Renal cortical epithelial cell (primary cell): Measurements from ENCODE around the gene CCDC89. TPM values are rescaled to one million over a fixed set of nuclear protein-coding genes. Genes with fewer than 3 reads are reported as not detected.

ENCODE experiments used
- DNase-seq: peaks from one replicate; pipeline ENCODE4 v3.0.0-alpha.2; 2011; ENCODE audit warnings: low read depth
- total RNA-seq: library from RNA; depleted of rRNA; stranded (reverse); fragments of >200 nt; gene quantifications from 2 replicates; pipeline ENCODE4 v1.2.3, GENCODE V29; 2014

CCDC89 gene
- total RNA-seq, result 1.4 and 5.8 TPM in 2 replicates

DNA sequence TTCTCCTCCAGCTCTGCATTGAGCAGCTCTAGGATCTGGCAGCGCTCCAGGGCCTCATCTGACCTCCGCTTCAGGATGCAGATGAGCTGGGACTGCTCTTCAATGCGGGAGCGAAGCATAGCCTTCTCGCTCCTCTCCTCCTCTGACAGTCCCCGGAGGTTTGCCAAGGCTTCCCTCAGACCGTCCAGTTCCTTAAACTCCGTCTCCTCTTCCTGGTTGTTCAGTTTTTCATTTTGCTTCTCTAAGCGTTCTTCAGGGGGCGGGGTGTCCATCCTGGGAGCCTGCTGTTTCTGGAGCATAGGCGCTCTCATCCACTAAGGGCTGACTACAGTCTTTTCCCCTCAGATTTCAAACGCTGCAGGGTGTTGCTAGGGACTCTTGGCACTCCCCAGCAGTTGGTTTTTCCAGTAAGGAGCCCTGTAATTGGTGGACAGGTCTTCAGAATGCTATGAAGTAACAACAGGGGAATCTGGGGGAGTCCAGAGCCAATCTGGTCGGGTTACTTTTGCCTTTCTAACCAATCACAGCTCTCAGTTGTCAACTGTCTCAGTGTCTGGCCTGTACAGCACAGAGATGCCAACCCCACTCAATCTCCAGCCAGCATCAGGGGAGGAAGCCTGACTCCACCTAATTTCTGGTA, at the start of gene CCDC89:
Gene CCDC89 (minus strand): TSS at position 376 of the 640 bp plus-strand sequence. CDS start 65 bp downstream, at position 311.
- peak; percentile 98 for DNase-seq

GRCh38 chr11:85732965-85733364, 47.0 kb upstream of the CCDC89 start:
- DNase-seq, result no peak

- no peak for DNase-seq
These were observed 40.4 kb upstream of the CCDC89 start for GRCh38 chr11:85726381-85726780.

DNA sequence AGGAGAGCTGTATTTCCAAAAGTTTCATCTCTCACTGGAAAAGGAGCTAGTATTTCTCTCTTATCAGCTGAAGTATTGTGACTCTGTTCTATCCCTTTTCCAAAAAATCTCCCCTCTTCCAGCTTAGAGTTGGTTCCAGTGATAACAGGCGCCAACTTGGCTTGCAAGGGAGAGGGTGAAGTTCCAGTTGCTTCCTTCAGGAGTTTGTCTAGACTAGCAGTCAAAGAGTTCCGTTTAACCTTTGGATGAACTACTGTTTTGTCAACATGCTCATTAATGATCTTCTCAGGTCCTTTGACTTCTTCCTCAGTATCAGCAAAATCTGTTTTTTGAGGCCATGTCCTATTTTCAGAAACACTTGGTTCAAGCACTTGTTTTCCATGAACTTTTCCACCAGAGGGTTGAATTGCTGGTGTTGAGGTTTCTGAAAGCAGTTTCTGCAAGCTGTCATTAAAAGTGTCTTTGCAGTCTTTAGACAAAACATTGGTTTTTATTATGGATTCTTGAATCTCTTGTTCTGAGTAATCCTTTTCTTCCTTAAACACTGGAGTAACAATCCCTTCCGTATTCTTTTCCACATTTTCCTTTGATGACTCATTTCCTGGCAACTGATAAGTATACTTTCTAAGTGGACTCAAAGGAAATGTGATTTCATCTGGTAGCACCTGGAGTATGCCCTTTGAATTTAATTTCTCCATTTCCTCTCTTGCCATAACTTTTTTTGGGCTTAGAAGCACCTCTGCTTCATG, 39.7 kb upstream of the CCDC89 start:
- peak; percentile 97 for DNase-seq

- DNase-seq, result no peak
These were observed 38.9 kb upstream of the CCDC89 start for GRCh38 chr11:85724748-85725465.

GRCh38 chr11:85723088-85723487, 37.1 kb upstream of the CCDC89 start:
- peak; percentile 76 for DNase-seq

DNA sequence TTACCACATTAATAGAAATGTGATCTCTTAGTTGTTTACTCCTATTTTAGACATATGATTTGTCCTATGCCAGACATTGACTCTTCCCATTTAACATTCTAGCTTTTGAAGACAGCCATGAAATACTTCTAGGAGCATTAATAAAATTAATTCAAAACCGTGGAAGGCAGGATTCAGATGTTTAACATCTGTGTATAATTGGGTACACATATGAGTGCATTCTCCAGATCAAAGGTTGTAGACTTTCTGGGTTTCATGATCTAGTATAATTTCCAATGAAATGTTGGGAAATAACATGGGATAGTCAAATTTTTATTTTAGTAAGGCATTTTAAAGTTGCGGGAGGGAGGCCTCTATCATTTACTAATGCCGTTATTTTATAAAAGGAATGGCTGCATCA, 35.2 kb upstream of the CCDC89 start:
- DNase-seq, result no peak

GRCh38 chr11:85718991-85719807, 33.2 kb upstream of the CCDC89 start:
- DNase-seq, result peak; percentile 100

- no peak for DNase-seq
These were observed 32.3 kb upstream of the CCDC89 start for GRCh38 chr11:85718126-85718943.

- DNase-seq, result no peak
These were observed 31.4 kb upstream of the CCDC89 start for GRCh38 chr11:85717429-85717828.

DNA sequence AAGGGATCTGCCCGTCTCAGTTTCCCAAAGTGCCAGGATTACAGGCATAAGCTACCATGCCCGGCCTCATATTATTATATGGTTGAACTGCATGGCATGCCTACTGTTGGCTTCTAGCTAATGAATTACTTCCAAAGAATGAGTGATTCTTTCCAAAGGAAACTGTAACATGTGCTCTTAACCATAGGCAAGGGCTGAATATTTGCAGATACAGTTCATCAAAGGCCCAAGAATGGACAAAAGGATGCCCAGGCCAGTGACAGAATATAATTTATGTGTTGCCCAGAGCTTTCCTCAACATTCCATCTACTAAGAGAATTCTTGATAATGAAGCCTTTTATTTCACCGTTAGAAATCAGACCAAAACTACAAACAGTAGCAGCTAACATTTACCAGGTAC, 27.0 kb upstream of the CCDC89 start:
- peak; percentile 86 for DNase-seq

DNA sequence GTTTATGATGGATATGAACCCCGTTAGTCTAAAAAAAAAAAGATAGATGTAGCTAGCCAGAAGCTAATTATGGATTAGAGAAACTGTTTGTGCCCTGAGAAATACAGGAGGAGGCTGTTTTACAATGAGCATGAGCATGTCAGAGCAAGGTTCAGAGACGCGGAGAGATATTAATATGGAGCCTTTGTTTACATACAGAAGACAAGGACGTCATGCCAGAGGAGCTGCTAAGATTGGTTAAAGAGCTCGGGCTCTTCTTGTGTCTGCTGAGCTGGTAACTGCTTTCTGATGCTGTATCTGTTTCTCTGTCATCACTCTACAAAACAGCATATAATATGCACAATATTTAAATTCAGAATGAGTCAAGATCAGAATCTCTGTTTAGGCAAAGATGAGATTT, 24.9 kb upstream of the CCDC89 start:
- no peak for DNase-seq

DNA sequence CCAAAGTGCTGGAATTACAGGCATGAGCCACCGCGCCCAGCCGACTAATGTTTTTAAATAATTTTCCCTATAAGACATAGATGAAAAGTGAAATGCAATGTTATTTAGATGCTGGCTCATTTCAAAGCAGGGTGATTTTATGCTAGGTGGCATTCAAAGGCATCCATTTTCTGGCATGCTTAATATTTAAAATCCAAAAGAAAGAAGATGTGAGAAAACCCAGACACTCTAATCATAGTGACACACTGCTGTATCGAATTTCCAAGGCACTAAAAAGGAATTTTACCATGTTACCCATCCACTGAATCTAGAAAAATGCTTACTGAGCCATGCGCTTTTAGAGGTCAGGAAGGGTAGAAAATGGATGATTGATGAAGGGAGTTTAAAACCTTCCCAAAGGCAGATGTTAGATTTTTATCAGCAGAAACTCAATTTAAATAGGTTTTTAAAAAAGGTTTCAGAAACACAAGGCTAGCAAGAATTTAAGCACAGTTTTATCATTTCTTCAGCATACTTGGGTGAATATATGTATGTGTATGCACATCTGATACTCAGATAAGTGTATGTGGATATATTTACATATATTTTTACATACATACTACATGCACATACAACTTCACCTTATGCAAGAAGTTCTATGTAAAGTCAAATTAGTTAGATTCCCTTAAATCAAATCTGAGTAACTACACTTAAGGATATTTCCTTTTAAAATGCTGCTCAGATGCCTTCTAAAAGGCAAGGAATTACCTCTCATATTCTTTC, 24.1 kb upstream of the CCDC89 start:
- DNase-seq, result no peak

- DNase-seq, result peak; percentile 77
These were observed 19.8 kb upstream of the CCDC89 start for GRCh38 chr11:85705800-85706199.

- no peak for DNase-seq
These were observed 19.0 kb upstream of the CCDC89 start for GRCh38 chr11:85704967-85705366.

DNA sequence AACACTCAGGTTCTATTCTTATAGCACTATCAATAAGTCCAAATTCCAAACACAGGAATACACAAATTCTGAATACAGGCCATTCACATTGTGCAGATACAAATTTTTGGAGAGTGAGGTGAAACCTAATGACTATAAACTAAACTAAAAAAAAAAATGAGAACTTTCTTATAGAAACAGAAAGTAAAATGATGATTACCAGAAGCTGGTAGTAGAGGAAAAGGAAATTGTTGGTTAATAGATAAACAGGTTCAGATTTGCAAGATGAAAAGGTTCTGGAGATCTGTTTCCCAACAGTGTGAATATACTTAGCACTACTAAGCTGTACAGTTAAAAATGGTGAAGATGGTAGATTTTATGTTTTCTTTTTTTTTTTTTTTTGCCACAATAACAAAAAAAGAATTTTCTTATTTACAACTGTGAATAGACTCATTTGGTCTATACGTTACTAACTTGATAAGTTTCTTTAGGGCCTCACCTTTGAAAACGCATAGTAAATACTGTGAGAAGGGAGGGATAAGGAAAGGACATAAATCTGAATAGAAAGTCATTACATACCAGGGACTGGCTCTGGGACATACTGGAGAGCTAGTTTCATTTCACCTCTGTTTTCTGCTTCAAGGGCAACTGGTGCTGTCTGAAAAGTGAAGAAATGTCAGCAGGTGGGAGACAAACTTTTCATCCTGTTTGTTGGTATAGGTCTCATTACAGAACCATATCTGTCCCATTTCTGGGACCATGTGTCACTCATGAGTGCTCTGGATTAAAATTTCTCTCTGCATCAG, 14.2 kb upstream of the CCDC89 start:
- DNase-seq, result peak; percentile 63

DNA sequence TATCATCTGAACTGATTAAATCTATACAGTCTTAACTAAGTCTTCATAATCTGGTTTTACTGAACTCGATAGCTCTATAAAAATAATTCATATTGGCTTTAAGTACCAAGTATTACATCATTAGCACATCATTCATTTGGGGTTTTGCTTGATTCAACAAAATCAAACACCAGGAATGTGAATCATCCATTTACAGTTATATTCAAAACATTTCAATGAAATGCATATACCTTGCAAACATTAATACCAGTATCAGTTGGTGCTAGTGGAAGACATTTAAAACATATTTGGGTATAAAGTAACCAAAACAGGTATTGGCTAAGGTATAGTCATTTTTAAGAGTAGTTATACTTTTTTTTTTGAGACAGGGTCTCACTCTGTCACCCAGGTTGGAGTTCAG, 12.2 kb upstream of the CCDC89 start:
- DNase-seq, result no peak

DNA sequence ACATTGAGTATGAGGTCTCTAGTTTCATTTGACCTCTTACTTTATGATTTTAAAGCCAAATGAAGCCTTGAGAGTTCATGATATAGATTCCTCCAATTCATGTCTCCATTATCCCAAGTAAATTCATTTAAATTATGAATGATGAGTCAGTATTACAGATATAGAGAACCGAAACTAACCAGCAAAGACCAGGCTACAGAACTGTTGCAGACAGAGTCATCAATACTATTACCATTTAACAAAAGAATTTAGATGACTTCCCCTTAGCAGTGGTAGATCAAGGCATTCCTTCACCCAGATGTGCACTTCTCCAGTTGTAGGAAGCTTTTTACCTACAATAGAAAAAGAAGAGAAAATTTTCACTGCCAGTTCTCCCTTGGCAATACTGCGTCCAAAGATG, 11.8 kb upstream of the CCDC89 start:
- DNase-seq, result no peak

- no peak for DNase-seq
These were observed 9.6 kb upstream of the CCDC89 start for GRCh38 chr11:85695546-85695945.
